T-helper 1 cell treated with Interleukin-12 subunit alpha and Interleukin-12 subunit beta and Interleukin-4 antibody, amounts not matched to agents 30 μg/mL and 1 μg/mL, for 36 hours (primary cell): ENCODE results near the gene UBXN7.
"Not testable (repeated sequence)": the region's sequence is repeated elsewhere in the genome, so short reads cannot be mapped to it uniquely, and the experiment has no call there.

ENCODE experiments used
- H3K27ac Mint-ChIP-seq: one replicate; pipeline ENCODE4 v1.8.0; 2021; ENCODE audit warnings: mild to moderate bottlenecking, mixed read lengths
- H3K27me3 Mint-ChIP-seq: one replicate; pipeline ENCODE4 v1.8.0; 2021; ENCODE audit warnings: low read depth, mixed read lengths
- H3K36me3 Mint-ChIP-seq: one replicate; pipeline ENCODE4 v1.8.0; 2021; ENCODE audit warnings: low read depth, mixed read lengths
- H3K4me1 Mint-ChIP-seq: one replicate; pipeline ENCODE4 v1.8.0; 2021; ENCODE audit warnings: low read depth, mixed read lengths
- H3K4me3 Mint-ChIP-seq: one replicate; pipeline ENCODE4 v1.8.0; 2021; ENCODE audit warnings: mild to moderate bottlenecking, moderate library complexity, mixed read lengths
- H3K9me3 Mint-ChIP-seq: one replicate; pipeline ENCODE4 v1.8.0; 2021; ENCODE audit warnings: mixed read lengths

UBXN7 gene

DNA sequence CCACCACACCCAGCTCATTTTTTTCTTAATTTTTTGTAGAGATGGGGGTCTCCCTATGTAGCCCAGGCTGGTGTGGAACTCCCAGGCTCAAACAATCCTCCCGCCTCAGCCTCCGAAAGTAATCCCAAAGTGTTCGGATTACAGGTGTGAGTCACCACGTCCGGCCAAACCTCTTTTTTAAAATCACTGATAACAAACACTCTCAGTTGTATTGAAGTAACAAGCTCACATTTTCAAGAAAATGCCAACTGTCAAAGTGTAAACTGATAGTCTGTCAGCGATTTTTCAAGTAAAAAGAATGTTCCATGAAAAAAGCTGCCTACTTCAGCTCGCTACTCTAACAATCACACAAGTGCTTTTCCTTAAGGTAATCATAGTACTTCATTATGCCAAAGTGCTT is 33.4 kb downstream of the UBXN7 start:
- H3K36me3 Mint-ChIP-seq, result peaks cover 15% of the 10 kb centered on the region
- H3K4me1 Mint-ChIP-seq, result no peaks in the 10 kb centered on the region
- H3K4me3 Mint-ChIP-seq, result no peak overlapping the region
- no peaks in the 10 kb centered on the region for H3K27me3 Mint-ChIP-seq
- no peaks in the 10 kb centered on the region for H3K9me3 Mint-ChIP-seq
- H3K27ac Mint-ChIP-seq, result no peak overlapping the region

DNA sequence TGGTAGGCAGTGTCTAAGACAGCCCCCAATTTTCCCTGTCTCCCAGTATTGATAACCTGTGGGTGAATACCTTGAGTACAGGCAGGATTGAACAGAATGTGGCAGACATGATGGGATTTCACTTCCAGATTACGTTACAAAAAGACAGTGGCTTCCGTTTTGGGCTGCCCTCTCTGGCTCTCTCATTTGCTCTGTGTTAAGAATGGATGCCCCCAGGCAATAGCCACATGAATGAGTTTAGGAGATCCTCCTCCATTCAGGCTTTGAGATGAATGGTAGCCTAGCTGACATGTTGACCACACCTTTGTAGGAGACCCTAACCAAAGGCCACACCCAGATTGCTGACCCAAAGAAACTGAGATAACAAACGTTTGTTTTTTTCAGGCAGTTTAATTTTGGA is 34.3 kb downstream of the UBXN7 start:
- H3K4me1 Mint-ChIP-seq, result no peaks in the 10 kb centered on the region
- H3K27me3 Mint-ChIP-seq, result no peaks in the 10 kb centered on the region
- no peaks in the 10 kb centered on the region for H3K9me3 Mint-ChIP-seq
- H3K4me3 Mint-ChIP-seq, result no peak overlapping the region
- H3K27ac Mint-ChIP-seq, result no peak overlapping the region
- peaks cover 15% of the 10 kb centered on the region for H3K36me3 Mint-ChIP-seq

DNA sequence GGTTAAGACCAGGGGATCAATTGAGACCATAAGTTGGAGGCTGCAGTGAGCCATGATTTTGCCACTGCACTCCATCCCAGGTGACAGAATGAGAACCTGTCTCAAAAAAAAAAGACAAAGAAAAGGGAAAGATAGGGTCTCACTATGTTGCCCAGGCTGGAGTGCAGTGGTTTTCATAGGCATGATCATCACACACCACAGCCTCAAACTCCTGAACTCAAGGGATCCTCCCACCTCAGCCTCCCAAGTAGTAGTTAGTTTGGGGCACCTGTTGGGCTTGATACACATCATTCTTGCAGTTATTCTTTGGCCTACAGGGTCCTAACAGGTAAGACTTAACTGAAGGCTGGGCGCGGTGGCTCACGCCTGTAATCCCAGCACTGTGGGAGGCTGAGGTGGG is 42.1 kb downstream of the UBXN7 start:
- no peak overlapping the region for H3K27ac Mint-ChIP-seq

DNA sequence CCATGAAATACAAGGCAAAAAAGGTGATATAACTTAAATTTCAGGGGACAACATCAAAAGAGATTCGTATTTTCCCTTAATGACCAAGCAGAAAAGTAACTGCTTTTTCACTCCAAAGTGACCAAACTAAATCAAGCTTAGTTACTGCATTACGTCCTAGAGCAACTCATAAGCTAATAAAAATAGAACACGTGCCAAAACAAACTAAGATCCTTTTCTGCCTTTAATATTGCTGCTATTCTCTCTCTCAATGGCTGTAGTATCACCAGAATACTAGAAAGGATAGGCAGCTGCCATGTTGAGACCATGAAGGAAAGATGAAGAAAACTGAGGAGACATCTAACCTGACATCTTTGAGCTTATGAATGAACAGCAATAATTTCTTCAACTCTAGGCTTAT is 43.3 kb downstream of the UBXN7 start:
- Mint-ChIP-seq H3K36me3 (peaks cover 64% of the 10 kb centered on the region), H3K9me3 (peaks cover 37% of the 10 kb centered on the region), H3K4me3 (no peak overlapping the region), H3K27ac (no peak overlapping the region), H3K27me3 (no peaks in the 10 kb centered on the region), H3K4me1 (no peaks in the 10 kb centered on the region)

More for the DNA sequence above, 42.1 kb downstream of the UBXN7 start:
- no peaks in the 10 kb centered on the region for H3K4me1 Mint-ChIP-seq
- H3K36me3 Mint-ChIP-seq, result peaks cover 53% of the 10 kb centered on the region
- peaks cover 34% of the 10 kb centered on the region for H3K9me3 Mint-ChIP-seq
- H3K4me3 Mint-ChIP-seq, result no peak overlapping the region
- no peaks in the 10 kb centered on the region for H3K27me3 Mint-ChIP-seq

DNA sequence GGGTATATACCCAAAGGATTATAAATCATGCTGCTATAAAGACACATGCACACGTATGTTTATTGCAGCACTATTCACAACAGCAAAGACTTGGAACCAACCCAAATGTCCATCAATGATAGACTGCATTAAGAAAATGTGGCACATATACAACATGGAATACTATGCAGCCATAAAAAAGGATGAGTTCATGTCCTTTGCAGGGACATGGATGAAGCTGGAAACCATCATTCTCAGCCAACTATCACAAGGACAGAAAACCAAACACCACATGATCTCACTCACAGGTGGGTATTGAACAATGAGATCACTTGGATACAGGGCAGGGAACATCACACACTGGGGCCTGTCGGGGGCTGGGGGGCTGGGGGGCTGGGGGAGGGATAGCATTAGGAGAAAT is 44.3 kb downstream of the UBXN7 start:
- H3K27me3 Mint-ChIP-seq, H3K4me3 Mint-ChIP-seq, H3K27ac Mint-ChIP-seq, H3K4me1 Mint-ChIP-seq: not testable (repeated sequence)
- Mint-ChIP-seq H3K9me3 (peaks cover 44% of the 10 kb centered on the region), H3K36me3 (peaks cover 73% of the 10 kb centered on the region)

DNA sequence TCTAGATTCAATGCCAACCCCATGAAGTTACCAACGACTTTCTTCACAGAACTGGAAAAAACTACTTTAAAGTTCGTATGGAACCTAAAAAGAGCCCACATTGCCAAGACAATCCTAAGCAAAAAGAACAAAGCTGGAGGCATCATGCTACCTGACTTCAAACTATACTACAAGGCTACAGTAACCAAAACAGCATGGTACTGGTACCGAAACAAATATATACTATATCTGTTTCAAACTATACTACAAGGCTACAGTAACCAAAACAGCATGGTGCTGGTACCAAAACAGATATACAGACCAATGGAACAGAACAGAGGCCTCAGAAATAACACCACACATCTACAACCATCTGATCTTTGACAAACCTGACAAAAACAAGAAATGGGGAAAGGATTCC is 45.4 kb downstream of the UBXN7 start:
- not testable (repeated sequence) for H3K27me3 Mint-ChIP-seq, H3K4me3 Mint-ChIP-seq, H3K4me1 Mint-ChIP-seq, H3K27ac Mint-ChIP-seq
- Mint-ChIP-seq H3K9me3 (peaks cover 44% of the 10 kb centered on the region), H3K36me3 (peaks cover 75% of the 10 kb centered on the region)

DNA sequence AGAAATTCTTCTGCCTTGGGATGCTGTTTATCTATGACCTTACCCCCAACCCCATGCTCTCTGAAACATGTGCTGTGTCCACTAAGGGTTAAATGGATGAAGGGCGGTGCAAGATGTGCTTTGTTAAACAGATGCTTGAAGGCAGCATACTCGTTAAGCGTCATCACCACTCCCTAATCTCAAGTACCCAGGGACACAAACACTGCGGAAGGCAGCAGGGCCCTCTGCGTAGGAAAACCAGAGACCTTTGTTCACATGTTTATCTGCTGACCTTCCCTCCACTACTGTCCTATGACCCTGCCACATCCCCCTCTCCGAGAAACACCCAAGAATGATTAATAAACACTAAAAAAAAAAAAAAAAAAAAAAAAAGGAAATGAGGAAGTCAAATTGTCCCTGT is 46.2 kb downstream of the UBXN7 start:
- not testable (repeated sequence) for H3K27ac Mint-ChIP-seq
- peaks cover 75% of the 10 kb centered on the region for H3K36me3 Mint-ChIP-seq

DNA sequence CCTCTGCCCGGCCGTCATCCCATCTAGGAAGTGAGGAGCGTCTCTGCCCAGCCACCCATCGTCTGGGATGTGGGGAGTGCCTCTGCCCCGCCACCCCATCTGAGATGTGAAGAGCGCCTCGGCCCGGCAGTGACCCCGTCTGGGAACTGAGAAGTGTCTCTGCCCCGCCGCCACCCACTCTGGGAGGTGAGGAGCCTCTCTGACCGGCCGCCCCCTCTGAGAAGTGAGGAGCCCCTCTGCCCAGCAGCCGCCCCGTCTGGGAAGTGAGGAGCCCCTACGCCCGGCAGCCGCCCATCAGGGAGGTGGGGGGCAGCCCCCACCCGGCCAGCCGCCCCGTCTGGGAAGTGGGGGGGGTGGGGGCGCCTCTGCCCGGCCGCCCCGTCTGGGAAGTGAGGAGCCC is 46.8 kb downstream of the UBXN7 start:
- H3K4me1 Mint-ChIP-seq, H3K27ac Mint-ChIP-seq, H3K4me3 Mint-ChIP-seq, H3K27me3 Mint-ChIP-seq: not testable (repeated sequence)
- peaks cover 70% of the 10 kb centered on the region for H3K36me3 Mint-ChIP-seq
- peaks cover 44% of the 10 kb centered on the region for H3K9me3 Mint-ChIP-seq

More for the DNA sequence above, 46.2 kb downstream of the UBXN7 start:
- H3K9me3 Mint-ChIP-seq, result peaks cover 44% of the 10 kb centered on the region
- H3K27me3 Mint-ChIP-seq, H3K4me1 Mint-ChIP-seq, H3K4me3 Mint-ChIP-seq: not testable (repeated sequence)

DNA sequence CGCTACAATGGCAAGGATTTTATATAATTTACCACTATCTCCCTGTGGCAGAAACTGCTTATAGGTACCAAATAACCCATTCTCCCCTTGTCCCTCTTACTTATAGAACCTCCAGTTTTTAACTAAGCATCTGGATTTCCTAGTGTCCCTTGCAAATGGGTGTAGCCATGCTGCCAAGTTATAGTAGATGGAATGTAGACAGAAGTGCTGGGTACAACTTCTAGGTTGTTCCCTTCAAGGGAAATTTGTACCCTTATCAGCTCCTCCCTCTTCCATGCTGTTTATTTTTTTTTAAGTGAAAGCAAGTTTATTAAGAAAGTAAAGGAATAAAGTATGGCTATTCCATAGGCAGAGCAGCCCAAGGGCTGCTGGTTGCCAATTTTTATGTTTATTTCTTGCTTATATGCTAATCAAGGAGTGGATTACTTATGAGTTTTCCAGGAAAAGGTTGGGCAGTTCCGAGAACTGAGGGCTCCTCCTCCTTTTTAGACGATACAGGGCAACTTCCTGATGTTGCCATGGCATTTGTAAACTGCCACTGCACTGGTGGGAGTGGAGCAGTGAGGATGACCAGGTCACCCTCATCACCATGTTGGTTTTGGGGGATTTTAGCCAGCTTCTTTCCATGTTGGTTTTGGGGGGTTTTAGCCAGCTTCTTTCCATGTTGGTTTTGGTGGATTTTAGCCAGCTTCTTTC is 53.9 kb downstream of the UBXN7 start:
- Mint-ChIP-seq H3K27ac (no peak overlapping the region), H3K4me1 (peaks cover 6% of the 10 kb centered on the region), H3K9me3 (peaks cover 11% of the 10 kb centered on the region), H3K36me3 (peaks cover 28% of the 10 kb centered on the region), H3K4me3 (no peak overlapping the region), H3K27me3 (no peaks in the 10 kb centered on the region)

DNA sequence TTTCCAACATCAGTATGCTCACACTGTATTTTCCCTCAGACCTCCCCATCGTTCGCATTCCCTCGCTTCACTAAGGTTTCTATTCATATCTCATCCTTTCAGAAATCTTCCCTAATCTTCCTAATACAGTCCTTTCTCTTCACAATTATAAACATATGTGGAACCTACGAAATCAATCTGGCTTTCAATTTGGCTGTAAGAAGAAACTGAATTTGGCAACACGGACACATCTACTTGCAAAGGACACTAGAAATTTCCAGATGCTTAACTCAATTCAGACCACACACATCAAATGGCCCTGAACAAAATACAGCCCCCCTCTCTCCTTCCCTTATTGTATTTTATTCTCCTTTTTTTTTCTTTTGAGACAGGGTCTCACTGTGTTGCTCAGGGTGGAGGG is 54.9 kb downstream of the UBXN7 start:
- peaks cover 21% of the 10 kb centered on the region for H3K36me3 Mint-ChIP-seq
- no peak overlapping the region for H3K27ac Mint-ChIP-seq
- no peak overlapping the region for H3K4me3 Mint-ChIP-seq
- H3K4me1 Mint-ChIP-seq, result peaks cover 5% of the 10 kb centered on the region
- H3K27me3 Mint-ChIP-seq, result no peaks in the 10 kb centered on the region
- peaks cover 9% of the 10 kb centered on the region for H3K9me3 Mint-ChIP-seq

DNA sequence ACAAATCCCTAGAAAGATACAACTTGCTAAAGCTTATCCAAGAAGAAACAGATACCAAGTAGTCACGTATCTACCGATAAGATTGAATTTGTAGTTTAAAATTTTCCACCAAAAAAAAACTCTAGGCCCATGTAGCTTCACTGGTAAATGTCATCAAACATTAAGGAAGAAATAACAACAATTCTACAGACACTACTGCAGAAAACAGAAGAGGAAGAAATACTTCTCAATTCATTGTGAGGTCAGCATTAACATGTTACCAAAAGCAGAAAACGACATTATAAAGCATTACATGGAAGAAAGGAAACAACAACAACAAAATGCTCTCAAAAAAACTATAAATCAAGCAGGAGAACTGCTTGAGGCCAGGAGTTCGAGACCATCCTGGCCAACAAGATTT is 66.5 kb downstream of the UBXN7 start:
- peaks cover 31% of the 10 kb centered on the region for H3K36me3 Mint-ChIP-seq
- no peak overlapping the region for H3K4me3 Mint-ChIP-seq
- no peaks in the 10 kb centered on the region for H3K9me3 Mint-ChIP-seq
- no peak overlapping the region for H3K27ac Mint-ChIP-seq
- H3K4me1 Mint-ChIP-seq, result no peaks in the 10 kb centered on the region
- no peaks in the 10 kb centered on the region for H3K27me3 Mint-ChIP-seq

DNA sequence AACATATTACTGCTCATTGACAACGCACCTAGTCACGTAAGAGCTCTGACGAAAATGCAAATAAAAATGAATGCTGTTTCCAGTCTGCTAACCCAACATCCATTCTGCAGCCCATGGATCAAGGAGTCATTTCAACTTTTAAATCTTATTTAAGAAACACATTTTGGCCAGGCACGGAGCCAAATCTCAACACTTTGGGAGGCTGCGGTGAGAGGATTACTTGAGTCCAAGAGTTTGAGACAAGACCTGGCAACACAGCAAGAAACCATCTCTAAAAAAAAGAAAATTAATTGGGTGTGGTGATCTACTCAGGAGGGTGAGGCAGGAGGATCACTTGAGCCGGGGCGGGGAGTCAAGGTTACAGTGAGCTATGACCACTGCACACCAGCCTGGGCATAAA is 71.6 kb downstream of the UBXN7 start:
- Mint-ChIP-seq H3K4me1 (peaks cover 11% of the 10 kb centered on the region), H3K36me3 (peaks cover 50% of the 10 kb centered on the region)

DNA sequence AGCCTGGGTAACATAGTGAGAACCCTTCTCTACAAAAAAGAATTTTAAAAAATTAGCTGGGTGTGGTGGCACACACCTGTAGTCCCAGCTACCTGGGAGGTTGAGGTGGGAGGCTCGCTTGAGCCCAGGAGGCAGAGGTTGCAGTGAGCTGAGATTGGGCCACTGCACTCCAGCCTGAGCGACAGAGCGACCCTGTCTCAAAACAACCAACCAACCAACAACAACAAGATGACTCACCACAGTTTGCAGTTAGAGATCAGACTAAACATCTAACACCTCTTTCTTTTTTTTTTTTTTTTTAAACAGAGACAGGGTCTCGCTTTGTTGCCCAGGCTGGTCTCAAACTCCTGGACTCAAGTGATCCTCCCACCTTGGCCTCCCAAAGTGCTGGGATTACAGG is 73.7 kb downstream of the UBXN7 start:
- not testable (repeated sequence) for H3K4me3 Mint-ChIP-seq, H3K9me3 Mint-ChIP-seq, H3K27ac Mint-ChIP-seq, H3K27me3 Mint-ChIP-seq
- Mint-ChIP-seq H3K4me1 (peaks cover 11% of the 10 kb centered on the region), H3K36me3 (peaks cover 58% of the 10 kb centered on the region)

More for the DNA sequence above, 71.6 kb downstream of the UBXN7 start:
- Mint-ChIP-seq H3K27me3 (no peaks in the 10 kb centered on the region), H3K9me3 (no peaks in the 10 kb centered on the region), H3K27ac (no peak overlapping the region), H3K4me3 (no peak overlapping the region)

DNA sequence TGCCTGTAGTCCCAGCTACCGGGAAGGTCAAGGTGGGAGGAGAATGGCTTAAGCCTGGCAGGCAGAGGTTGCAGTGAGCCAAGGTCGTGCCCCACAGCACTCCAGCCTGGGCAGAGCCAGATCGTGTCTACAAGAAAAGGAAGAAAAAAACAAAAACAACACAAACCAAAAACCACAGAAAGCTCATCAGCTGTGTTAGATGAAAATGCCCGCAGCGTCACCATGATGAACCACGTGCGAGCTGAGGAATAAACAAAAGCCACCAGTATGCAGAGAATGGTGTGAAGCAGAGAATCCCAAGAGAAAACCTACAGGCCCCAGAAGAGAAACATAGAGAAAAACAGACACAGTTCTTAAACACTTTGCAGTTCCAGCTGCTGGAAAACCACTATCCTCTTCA is 74.3 kb downstream of the UBXN7 start:
- Mint-ChIP-seq H3K9me3 (no peaks in the 10 kb centered on the region), H3K27me3 (no peaks in the 10 kb centered on the region), H3K27ac (peak overlapping the region; percentile 60), H3K4me3 (peak overlapping the region; percentile 29), H3K4me1 (peaks cover 11% of the 10 kb centered on the region), H3K36me3 (peaks cover 58% of the 10 kb centered on the region)

DNA sequence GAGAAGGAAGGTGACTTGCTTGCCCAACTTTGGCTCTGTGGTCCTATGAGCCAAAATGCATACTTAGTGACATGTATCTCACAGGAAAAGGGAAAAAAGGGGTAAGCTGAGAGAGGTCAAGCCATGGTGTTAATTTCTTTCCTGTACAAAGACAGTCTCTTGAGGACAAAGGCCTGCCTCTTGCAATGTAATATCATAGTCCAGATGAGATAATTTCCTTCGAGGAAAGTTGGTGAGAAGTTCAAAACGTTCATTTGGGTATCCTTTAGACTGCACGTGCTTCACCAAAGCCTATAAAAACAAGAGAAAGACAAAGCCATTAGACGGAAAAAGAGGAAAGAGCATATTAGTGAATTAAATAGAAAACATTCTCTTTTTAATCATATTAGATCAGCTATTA is 75.7 kb downstream of the UBXN7 start:
- H3K36me3 Mint-ChIP-seq, result peaks cover 50% of the 10 kb centered on the region
- no peak overlapping the region for H3K27ac Mint-ChIP-seq
- H3K27me3 Mint-ChIP-seq, result no peaks in the 10 kb centered on the region
- no peaks in the 10 kb centered on the region for H3K9me3 Mint-ChIP-seq
- H3K4me1 Mint-ChIP-seq, result peaks cover 11% of the 10 kb centered on the region
- no peak overlapping the region for H3K4me3 Mint-ChIP-seq

DNA sequence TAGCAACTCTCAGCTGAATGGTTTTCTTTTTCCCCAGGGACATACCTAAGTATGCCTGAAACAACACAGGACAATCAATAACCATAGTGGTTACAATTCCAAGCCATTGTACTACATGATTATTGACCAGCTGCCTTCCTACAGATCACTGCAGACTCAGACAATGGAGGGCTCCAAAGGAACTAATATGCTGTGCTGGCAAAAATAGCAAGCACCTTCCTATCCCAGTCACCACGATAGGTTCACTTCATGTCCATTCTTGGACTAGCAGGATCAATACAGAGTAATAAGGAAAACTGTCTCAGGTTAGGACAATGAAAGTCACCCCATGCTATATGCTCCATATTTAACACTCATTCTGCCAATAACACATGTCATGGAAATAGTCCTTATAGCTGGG is 76.6 kb downstream of the UBXN7 start:
- Mint-ChIP-seq H3K27me3 (no peaks in the 10 kb centered on the region), H3K36me3 (peaks cover 42% of the 10 kb centered on the region), H3K4me3 (no peak overlapping the region), H3K9me3 (no peaks in the 10 kb centered on the region), H3K4me1 (peaks cover 11% of the 10 kb centered on the region), H3K27ac (no peak overlapping the region)
